Fibroblast of the conjunctiva (primary cell): ENCODE measurements around the gene ANKRD39.
A peak's percentile ranks its signal among the peaks of the same experiment; 100 is the strongest.
"Not testable (repeated sequence)": the region's sequence is repeated elsewhere in the genome, so short reads cannot be mapped to it uniquely, and the experiment has no call there.

Source experiments
- DNase-seq: peaks from one replicate; pipeline ENCODE4 v3.0.0-alpha.2; 2010; ENCODE audit warnings: low read depth

The ANKRD39 gene

DNA sequence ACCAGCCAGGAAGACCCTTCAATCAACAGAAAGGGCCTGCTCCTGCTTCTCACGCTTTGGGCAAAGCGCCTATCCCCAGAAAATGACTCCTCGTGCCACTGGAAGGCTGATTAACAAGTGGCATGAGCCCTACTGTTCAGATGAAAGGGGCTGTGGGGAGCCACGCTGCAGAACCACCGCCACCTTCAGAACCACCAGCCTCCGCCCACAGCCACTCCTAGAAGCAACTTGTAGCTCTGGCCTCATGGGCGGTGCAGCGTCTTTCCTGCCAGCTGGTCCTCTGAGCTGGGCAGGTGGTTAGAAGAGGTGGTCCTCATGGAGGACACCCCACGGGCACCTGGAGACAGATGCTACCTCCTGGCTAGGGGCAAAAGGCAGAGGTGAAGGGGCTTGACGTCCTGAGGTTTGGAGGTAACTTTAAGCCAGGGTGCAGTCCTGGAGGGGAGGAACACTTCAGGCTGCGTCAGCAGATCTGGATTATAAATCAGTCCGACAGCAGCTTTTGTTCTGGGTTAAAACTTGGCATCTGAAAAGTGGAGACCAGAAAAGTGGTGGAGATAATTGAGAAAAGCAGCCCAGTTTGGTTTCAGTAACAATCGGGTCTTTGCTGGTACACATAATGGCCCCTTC, 12.9 kb upstream of the ANKRD39 start:
- no peak for DNase-seq

DNA sequence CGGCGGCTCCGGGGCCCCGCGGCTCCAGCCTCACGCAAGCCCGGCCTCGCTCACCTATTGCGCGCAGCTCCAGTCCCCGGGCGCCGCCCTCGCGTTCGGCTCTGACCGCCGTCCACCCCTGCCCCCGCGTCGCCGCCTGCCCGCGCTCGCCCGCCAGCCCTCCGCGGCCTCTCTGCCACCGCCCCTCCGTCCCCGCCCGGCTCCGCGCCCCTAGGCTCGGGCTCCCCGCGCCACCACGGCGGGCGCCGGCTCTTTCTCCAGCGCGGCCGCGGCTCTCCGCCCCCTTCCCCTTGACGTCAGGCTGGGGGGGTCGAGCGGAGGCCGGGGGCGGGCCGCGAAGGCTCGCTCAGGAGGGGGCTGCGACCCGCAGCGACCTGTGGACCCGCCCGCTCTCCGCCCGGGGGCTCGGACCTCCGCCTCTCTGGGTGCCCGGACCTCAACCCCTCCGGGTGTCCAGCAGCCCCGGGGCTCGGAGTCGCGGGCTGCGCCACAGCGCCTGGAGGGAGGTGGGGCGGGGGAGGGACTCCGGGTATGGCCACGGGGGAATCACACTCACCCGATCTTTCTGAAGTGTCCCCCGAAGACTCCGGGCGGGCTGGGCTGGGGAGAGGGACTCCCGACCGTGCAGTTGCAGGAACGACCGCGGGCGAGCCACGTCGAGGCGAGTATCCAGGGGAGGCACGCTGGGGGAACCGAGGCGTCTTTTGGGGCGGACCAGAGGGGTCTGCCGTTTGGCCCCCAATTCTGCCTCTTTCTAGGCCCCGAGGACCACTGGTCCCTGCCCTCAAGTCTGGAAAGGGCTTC, 12.2 kb upstream of the ANKRD39 start, which contains the start of gene SEMA4C:
Gene SEMA4C, minus strand, starts transcription at position 259 of the 804 bp plus-strand sequence. CDS start 2,194 bp downstream, outside the sequence.
- no peak for DNase-seq

DNA sequence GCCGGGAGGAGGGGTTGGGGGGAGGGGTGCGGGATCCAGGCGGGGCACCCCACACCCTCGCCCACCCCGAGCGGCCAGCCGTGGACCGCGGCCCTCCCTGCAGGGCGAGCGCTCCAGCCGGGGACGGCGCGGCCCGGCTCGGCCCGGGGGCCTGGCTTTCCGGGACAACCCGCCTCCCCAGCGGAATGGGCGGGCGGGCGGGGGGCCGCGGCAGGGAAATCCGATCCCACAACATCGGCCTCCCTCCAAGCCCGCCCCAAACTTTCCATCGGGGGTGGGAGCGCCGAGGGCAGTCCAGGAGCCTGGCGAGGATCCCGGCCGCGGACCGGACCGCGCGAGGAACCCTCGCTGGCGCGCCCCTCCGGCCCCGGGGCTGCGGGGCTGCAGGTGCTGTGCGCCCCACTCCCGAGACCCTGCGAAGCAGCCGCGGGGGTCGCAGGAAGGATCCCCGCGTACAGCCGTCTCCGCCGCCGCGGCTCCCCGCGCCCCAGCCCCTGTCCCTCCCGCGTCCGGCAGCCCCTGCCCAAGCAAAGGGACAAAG, 11.5 kb upstream of the ANKRD39 start:
- peak; percentile 56 for DNase-seq

DNA sequence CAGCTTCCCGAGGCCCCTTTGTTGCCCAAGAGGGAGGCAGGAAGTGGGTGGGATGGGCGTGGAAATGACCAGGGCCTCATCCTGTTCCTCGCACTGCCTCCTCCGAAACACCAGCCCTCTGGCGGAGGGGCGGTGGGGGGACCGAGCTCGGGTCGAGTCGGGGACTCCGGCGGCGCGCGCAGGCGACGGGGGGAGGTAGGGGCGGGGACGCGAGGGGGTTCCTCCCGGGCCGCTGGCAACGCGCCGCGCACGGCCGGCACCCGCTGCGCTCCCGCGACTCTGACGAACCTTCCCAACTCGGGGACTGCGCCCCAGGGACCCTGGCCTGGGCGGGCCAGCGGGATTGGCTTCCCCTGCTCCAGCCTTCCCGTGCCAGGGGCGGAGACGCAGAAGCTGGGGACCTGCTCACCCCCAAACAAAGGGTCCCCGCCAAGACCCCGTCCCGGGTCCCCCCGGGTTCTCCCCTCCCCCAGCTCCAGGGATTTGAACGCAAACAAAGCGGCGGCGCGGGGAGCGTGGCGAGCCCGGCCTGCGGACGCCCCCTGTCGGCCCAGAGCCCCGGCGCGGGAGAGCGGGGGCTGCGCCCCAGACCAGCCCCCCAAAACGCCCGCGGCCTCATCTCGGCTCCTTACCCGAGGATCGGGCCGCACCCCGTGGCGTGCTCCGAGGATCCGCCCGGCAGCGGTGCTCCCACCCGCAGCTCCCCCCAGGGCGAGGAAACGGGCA, 10.9 kb upstream of the ANKRD39 start:
- DNase-seq, result peak; percentile 81

DNA sequence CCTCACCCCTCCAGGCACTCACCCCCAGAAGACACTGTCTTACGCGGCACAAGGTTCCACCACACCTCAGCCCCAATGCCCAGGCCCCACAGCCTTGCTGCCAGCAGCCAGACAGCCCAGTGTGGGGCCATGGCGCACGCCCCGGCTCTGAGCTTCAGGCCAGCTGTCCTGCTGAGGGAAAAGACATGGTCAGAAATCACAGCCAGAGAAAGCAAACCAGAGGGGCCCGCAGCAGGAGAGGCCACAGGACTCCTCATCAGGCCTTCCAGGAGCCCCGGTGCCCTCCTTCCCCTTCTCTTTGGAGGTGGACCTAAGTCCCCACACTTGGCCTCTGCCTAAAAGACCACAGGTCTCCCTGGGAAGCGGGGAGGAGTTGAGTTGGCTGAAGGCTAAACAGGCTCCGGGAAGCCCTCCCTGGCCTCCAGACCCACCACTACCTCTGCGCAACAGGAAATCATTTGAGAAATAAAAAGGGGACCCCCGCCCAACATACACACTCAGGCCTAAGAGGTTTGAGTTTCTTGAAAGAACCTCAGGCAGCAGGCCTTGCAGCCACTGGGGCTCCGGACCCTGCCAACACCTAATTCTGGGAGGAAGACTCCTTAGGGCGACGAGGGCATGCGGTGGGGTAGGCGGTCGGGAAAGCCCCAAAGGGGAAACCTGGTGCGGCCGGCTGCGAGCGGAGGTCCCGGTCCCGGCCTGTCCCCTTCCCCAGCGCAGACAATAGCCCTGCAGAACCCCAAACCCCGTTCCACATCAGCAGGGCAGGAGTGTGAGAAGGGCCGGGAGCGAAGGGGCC, 10.1 kb upstream of the ANKRD39 start:
- no peak for DNase-seq

DNA sequence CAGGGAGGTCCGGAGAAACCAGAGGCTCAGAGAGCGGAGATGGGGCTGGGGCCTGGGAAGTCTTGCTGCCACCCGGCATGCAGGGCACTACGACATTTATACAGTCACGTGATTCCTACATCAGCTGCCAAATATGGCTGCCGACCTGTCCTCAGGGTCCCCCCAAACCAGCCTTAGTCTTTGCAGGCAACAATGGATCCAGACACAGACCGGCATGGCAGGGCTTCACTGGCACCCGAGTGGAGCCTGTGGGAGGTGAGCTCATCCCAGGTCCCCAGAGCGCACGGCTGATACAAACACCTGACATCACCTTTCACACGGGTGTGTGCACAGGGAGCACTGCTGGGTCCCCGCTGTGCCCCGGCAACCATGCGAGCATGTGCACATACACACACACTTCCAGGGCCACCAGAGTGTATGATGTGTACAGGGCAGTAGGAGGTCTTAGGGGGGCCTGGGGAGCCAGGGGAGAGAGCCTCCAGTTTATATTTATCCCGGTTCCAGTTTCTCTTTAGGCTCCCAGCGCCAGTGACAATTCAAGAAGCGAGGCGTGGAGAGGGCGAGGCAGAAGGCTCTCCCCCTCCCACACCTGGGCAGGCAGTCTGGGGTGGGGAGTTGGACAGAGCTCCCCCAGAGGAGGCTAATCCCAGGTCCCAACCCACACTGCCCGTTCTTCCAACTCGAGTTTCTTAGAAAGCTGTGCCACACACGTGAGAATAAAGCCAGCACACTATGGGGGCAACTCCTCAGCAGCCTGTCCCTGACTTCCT, 9.4 kb upstream of the ANKRD39 start:
- DNase-seq, result no peak

DNA sequence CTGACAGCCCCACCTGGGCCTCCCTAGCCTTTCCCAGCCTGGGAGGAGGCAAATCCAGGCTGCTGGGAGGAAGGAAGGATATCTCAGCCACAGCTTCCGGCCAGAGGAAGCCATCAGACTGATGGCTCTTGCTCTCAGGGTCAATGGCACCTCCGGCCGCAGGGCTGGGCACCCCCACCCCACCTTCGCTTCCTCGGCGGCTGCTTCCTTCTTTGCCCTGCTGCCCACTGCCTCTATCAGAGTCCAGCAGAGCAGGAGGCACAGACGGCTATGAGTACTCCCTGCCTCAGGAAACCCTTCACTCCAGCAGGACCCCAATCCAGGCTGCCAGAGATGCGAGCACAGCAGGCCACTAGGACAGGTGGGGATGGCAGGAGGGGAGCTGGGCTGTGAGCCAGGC, 8.8 kb upstream of the ANKRD39 start:
- no peak for DNase-seq

DNA sequence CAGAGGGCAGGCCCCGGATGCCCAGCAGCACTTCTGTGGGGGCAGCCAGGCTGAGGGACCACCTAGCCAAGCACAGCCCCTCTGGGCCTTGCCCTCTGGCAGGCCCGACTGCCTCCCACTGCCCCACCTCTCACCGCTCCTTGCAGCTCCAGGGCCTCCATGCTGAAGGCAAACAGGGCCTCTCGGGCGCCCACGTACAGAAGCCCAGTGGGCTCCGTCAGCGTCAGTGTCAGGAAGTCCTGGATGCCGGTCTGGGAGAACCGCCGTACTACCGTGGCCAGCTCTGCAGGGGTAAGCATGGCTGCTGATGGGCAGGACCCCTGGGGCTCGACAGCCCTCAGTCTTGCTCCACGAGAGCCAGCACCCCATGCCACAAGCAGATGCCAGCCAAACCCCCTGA, 8.3 kb upstream of the ANKRD39 start:
- no peak for DNase-seq

DNA sequence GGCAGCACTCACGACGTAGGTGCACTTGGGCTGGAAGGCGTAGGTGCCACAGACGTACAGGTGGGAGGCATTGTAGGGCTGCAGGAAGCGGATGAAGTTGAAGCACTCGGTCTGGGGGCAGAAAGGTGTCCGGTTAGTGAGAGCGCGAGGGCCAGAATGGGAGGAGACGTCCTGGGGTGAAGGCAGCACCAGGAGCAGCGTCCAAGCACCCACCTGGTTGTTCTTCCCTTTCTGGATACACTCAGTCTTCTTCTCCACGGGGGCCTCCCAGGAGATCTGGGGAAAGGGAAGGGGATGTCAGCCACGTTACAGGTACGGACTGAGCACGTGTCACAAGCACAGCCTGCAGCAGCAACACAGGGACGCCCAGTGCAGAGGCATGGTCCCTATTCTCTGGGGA, 7.8 kb upstream of the ANKRD39 start:
- no peak for DNase-seq

DNA sequence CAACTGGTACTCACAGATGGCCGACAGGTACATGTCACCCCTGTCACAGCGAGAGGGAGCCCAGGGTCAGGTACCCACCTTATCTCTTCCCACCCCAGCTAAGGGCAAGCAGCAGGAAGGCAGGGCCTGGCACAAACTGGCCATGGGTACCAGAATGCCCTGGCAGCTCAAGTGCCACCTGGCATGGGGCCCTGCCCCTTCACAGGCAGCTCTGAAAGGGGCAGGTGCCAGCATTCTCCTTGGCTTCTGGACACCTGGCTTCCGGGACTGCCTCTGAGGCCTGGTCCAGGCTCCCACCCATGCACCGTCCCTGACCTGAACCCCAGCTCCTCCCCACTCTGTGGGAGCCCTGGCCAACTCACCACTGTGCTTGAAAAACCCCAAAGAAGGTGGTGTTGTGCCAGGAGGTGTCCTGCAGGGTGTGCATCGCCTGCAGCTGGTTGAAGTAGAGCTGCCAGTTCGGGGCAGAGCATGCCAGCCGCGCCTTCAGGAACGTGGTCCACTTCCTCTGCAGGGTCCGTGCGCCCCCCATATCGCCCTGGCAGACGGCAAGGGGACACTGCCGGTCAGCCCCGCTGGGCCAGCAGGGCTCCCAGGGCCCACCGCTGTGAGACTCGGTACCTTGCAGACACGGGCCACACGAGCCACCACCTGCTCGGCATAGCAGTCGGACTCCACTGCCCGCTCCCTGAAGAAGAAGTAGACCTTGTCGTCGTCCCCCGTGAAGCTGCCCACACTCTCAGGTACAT, 6.7 kb upstream of the ANKRD39 start:
- DNase-seq, result no peak

DNA sequence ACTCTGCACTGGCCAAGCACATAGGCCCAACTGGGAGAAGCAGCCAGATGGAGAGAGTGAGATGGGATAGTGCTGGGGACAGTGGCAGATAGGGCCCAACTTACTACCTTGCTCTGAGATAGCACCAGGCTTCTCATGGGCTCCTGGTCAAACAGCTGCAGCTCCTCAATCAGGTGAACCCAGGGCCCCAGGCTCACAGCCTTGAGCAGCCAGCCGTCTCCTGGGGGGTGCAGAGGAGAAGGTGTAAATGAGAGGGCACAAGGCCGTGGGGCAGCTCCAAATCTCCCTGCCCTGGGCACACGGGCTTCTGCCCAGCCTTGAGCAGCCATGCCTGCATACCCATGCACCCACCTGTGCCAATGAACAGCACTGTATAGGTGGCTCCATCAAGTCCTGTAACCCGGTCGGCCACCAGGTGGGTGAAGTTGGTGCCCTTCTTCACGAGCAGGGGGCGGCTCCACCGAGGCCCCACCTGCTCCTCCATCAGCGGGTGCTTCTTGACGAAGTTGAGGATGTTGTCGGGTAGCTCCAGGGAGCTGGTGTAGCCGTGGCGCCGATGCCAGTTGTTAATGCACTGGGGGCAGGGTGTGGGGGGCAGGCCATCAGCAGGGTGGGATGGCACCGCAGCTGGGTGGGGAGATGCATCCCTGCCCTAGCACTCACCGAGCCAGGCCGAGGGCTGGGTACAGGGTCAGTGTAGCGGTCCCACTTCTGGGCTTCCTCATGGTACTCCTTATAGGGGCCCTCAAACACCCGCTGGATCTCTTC, 5.9 kb upstream of the ANKRD39 start:
- DNase-seq, result no peak

DNA sequence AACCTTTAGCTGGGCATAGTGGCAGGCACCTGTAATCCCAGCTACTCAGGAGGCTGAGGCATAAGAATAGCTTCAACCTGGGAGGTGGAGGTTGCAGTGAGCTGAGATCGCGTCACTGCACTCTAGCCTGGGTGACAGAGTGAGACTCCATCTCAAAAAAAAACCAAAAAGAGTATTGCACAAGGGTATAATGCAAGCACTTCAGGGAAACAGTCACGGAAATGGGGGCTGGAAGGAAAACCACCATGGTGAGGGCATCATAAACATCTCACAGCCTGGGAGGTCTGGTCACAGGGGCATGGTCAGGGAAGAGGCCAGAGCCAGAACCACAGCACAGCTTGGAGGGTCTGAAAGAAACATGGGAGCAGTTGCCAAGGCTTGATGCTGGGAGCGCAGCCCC, 5.2 kb upstream of the ANKRD39 start:
- DNase-seq, result not testable (repeated sequence)

DNA sequence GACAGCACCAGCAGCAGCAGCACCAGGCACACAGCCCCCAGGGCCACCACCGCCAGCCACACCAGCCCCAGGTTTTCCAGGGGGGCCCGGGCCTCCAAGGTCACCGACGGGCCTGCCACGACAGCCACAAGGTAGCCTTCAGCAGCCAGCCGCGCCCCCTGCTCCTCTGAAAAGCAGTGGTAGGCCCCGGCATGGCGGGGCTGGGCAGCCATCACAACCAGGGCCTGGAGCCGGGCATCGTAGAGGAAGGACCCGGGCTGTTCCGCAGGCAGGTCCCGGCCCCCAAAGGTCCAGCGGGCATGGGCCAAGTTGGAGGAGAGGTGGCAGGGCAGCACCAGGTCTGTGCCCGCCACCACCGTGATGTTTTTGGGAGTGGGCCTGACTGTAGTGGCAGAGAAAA, 3.3 kb upstream of the ANKRD39 start:
- DNase-seq, result no peak

DNA sequence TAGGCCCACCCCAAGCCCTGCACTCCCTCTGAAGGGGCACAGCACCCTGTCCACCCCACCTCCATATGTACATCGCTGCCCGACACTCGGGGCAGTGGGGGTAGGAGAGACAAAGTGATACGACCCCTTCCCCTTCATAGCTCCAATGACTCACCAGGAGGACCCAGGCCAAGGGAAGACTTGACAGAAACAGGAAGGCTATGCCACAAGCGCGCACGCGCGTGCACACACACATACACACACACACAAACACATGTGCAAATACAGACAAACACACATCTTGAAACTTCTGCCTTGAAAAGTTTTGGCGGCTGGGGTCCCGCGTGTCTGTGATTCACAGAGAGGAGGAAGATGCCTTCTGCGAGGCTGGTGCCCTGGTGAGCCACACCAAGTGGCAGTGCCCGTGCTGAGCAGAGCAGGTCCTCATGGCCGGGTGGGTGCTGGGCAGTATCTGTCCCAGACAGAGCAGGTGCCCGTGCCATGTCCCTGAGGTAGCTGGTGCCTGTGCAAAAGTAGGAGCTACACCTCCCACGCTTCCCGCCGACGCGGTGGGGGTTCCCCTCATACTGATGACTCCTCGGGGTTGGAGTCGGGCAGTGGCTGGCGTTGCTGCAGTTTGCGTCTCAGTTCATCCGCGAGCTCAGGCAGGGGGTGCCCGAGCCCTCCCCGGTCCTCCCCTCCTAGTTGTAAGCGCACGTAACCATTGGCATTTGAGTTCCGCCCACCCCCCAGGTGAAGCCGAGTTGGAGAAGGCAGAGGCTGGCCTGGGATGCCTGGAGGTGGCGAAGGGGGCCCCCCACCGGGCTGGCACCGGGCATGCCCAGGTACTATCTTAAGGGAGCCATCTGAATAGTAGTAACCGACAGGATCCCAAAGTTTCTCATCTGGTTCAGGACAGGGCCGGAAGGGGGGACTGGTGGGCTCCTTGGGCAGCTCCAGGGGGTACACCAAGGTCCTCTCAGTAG, 2.5 kb upstream of the ANKRD39 start:
- no peak for DNase-seq

DNA sequence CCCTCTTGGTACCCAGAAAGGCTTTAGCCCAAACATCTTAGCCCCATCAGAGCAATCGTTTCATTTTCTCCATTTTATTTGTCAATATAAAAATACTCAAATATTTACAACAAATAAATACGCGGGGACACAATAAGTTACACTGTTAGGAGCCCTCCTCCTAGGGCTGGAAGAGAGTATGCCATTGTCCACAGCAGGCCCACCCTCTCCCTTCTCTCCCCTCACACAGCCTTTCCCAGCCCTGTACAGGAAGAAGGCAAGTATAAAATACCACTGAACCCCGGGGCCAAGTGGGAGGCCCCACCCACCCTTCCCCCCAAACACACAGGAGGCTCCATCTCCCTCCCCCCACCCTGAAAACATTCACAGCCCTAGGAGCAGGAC, 1.9 kb upstream of the ANKRD39 start:
- DNase-seq, result no peak

DNA sequence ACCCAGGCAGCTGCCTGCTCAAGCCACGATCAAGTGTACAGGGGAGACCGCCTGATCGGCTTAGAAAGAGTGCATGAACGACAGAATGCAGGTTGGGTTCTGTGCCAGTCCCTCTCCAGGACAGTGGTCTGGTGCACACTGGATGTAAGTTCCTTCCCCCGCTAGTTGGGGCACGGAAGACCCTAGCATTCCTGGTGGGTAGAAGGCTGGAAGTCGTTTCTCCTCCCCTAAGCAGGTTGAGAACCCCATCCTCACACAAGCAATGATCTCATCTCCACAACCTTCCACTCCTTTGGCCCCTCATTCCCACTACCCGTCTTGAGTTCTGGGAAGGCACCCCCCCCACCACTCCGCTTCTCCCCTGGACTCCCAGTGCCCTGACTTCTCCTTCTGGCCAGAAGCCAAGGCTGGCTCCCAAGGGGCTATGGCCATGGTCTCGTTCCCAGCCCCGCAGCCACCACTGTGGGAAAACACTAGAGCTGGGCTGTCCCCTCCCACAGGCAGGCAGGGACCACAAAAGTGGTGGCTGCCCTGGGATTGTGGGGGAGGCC, 1.4 kb upstream of the ANKRD39 start:
- DNase-seq, result no peak

DNA sequence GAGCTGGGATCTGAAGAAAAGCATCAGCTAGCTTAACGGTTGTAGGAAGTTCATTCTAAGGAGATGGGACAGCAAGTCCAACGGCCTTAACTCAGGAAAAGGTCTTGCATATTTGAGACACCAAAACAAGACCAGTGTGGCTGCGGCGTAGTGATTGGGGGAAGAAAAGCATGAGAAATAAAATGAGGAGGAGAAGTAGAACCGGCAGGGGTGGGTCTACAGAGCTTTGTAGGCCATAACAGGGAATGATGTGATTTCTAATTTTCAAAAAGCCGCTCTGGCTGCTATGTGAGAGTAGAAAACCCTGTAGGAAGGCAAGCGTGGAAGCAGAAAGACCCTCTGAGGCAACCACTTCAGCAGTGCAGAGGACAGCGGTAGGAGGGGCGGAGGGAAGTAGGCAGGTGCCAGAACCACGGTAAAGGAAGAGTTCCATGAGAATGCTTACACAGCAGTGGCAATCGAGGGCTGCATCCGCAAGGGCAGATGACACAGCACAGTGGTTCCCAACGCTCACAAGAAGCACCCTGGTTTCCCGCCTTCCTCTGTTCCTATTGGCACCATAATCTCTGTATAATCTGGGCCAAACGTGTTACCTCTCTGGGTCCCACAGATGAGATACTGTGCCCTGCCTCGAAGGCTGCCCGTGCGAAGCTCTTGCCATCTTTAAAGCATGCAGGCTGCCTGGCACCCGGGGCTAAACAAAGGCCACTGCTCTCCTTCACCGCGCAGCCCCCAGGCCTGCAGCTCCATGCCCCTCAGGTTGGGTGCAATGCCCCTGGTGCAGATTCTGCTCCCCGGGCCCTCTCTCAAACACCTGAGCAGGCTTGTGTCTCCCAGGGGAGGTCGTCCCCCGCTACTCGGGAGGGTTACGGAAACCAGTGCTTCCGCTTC, 795 bp downstream of the ANKRD39 start:
- no peak for DNase-seq
